Stomach (tissue), 9 donors: Measurements from ENCODE around the gene CHN2. TPM values are rescaled to one million over a fixed set of nuclear protein-coding genes. Genes with fewer than 3 reads are reported as not detected.

Experiments
- DNase-seq, 2 donors: peaks; one replicate each; pipeline versions ENCODE4 v3.0.0 to v3.0.0-alpha.2; 2013 to 2019
- H3K27ac ChIP-seq, 5 donors: fragments of 200-600 bp in 4 of 5; sonication (generic) in 4 of 5; one replicate each; pipeline ENCODE4 v1.5.1; 2013 to 2019; ENCODE audit warnings: mild to moderate bottlenecking in 1 of 5, moderate library complexity in 1 of 5
- H3K27me3 ChIP-seq, 3 donors: fragments of 200-600 bp; sonication (generic); one replicate each; pipeline ENCODE4 v1.5.1; 2017 to 2019; ENCODE audit warnings: mixed run types in 1 of 3
- H3K36me3 ChIP-seq, 4 donors: fragments of 200-600 bp; sonication (generic); 1 replicate in 3 of 4; 2 replicates in 1 of 4; pipeline ENCODE4 v1.5.1; 2016 to 2019
- H3K4me1 ChIP-seq, 4 donors: fragments of 200-600 bp; sonication (generic); one replicate each; pipeline ENCODE4 v1.5.1; 2016 to 2019
- H3K4me3 ChIP-seq, 4 donors: fragments of 200-600 bp; sonication (generic) in 3 of 4; one replicate each; pipeline ENCODE4 v1.5.1; 2016 to 2019; ENCODE audit warnings: mild to moderate bottlenecking in 1 of 4
- H3K9me3 ChIP-seq, 4 donors: fragments of 200-600 bp; sonication (generic); one replicate each; pipeline ENCODE4 v1.5.1; 2016 to 2019
- CTCF ChIP-seq, 7 experiments: fragments of 450-650 bp in 4 of 7; fragments of 200-600 bp in 3 of 7; sonication (generic) in 3 of 7; IDR thresholded peaks; one replicate each; pipeline ENCODE4 v1.5.1; 2016 to 2019; ENCODE audit warnings: antibody characterized with exemption in 7 of 7, control low read depth in 2 of 7, mild to moderate bottlenecking in 1 of 7
- EP300 ChIP-seq: sonication (generic); formaldehyde crosslinking; IDR thresholded peaks from one replicate; pipeline ENCODE4 v1.6.1; 2017; ENCODE audit warnings: antibody characterized with exemption
- POLR2A ChIP-seq, 4 donors: fragments of 450-650 bp; IDR thresholded peaks; one replicate each; pipeline ENCODE4 v1.6.1; 2016; ENCODE audit warnings: antibody characterized with exemption in 4 of 4, control low read depth in 2 of 4, mild to moderate bottlenecking in 1 of 4, moderate library complexity in 1 of 4
- POLR2AphosphoS5 ChIP-seq, 3 donors: sonication (generic); formaldehyde crosslinking; IDR thresholded peaks; one replicate each; pipeline ENCODE4 v1.6.1; 2016; ENCODE audit warnings: antibody characterized with exemption in 3 of 3
- WGBS, 5 donors: extraction: QIAGEN DNeasy Blood & Tissue Kit in 3 of 5; methylation state at CpG; one replicate each; pipeline versions ENCODE4 v1.1.5 to v1.1.7; 2013 to 2018; 5-methylcytosine and 5-hydroxymethylcytosine counted together
- intact Hi-C: fragments of 100-400 bp; cut with DNase I; formaldehyde crosslinking; loops from one replicate; pipeline ENCODE4 v1.15.1; 2023; ENCODE audit warnings: low total_unique reads
- polyA plus RNA-seq, 3 donors: library from polyadenylated mRNA; stranded (reverse); fragments of 200-250 nt; gene quantifications; one replicate each; pipeline ENCODE4 v1.2.3, GENCODE V29; 2013
- total RNA-seq, 5 donors: library from RNA; depleted of rRNA; stranded (reverse); fragments of >200 nt; gene quantifications; one replicate each; pipeline versions ENCODE4 v1.1.0 to v1.2.3, GENCODE V29; 2014 to 2016
- donor health status: healthy with polysubstance abuse.
- donor health status: Bipolar disorder and iron deficiency.
- donor health status: healthy.

CHN2 gene
- total and polyA plus RNA-seq, 8 donors: 2.4 to 47.8 (median 13.8) TPM

- no peak for DNase-seq
- H3K27ac ChIP-seq: no peak overlapping the region
Measured at GRCh38 chr7:29471444-29472138, 277.0 kb downstream of the CHN2 start.

GRCh38 chr7:29476916-29477315, 282.3 kb downstream of the CHN2 start:
- H3K27ac ChIP-seq: no peak overlapping the region
- TF ChIP-seq POLR2AphosphoS5 (IDR thresholded peaks at IDR 0.05) (no peak), CTCF (IDR thresholded peaks at IDR 0.05) (no peak), POLR2A (IDR thresholded peaks at IDR 0.05) (no peak), EP300 (no peak)
- H3K4me1 ChIP-seq: peaks cover 15 to 28% (median 24%) of the 10 kb centered on the region in 4 donors
- H3K27me3 ChIP-seq: no peaks in the 10 kb centered on the region
- DNase-seq: no peak
- no peak overlapping the region for H3K4me3 ChIP-seq
- intact Hi-C loops: no loop called here
- no peaks in the 10 kb centered on the region for H3K9me3 ChIP-seq
- WGBS, 5 donors: 51 to 82% (median 64%) methylated on average over 4 of the region's 4 CpGs
- H3K36me3 ChIP-seq: no peaks in the 10 kb centered on the region

More at GRCh38 chr7:29471444-29472138, 277.0 kb downstream of the CHN2 start:
- H3K4me1 ChIP-seq: no peaks in the 10 kb centered on the region
- H3K36me3 ChIP-seq: no peaks in the 10 kb centered on the region
- H3K4me3 ChIP-seq: no peak overlapping the region
- TF ChIP-seq EP300 (no peak), POLR2AphosphoS5 (IDR thresholded peaks at IDR 0.05) (no peak), POLR2A (IDR thresholded peaks at IDR 0.05) (no peak), CTCF (IDR thresholded peaks at IDR 0.05) (no peak)
- H3K27me3 ChIP-seq: no peaks in the 10 kb centered on the region
- 73 to 88% (median 86%) methylated on average over 13 of the region's 13 CpGs for WGBS, 5 donors
- H3K9me3 ChIP-seq: no peaks in the 10 kb centered on the region
- intact Hi-C loops: no loop called here

GRCh38 chr7:29478226-29478625, 283.7 kb downstream of the CHN2 start:
- no peak for DNase-seq
- Histone ChIP-seq H3K4me3 (no peak overlapping the region), H3K36me3 (no peaks in the 10 kb centered on the region), H3K9me3 (no peaks in the 10 kb centered on the region), H3K27ac (no peak overlapping the region), H3K27me3 (no peaks in the 10 kb centered on the region), H3K4me1 (peaks cover 15 to 29% (median 27%) of the 10 kb centered on the region in 4 donors)
- TF ChIP-seq POLR2AphosphoS5 (IDR thresholded peaks at IDR 0.05) (no peak), EP300 (no peak), CTCF (IDR thresholded peaks at IDR 0.05) (no peak), POLR2A (IDR thresholded peaks at IDR 0.05) (no peak)
- 88 to 97% (median 93%) methylated on average over 3 of the region's 3 CpGs for WGBS, 5 donors
- intact Hi-C loops: no loop called here

GRCh38 chr7:29478687-29479240, 284.2 kb downstream of the CHN2 start:
- Histone ChIP-seq H3K27ac (peak overlapping the region in 1 of 5 donors; percentile 82), H3K36me3 (no peaks in the 10 kb centered on the region), H3K4me1 (peaks cover 15 to 34% (median 27%) of the 10 kb centered on the region in 4 donors), H3K9me3 (no peaks in the 10 kb centered on the region), H3K4me3 (no peak overlapping the region), H3K27me3 (no peaks in the 10 kb centered on the region)
- no peak for TF ChIP-seq POLR2A (IDR thresholded peaks at IDR 0.05)
- TF ChIP-seq POLR2AphosphoS5 (IDR thresholded peaks at IDR 0.05): no peak
- TF ChIP-seq CTCF (IDR thresholded peaks at IDR 0.05): no peak
- TF ChIP-seq EP300: no peak
- WGBS, 5 donors: 79 to 94% (median 92%) methylated on average over 4 of the region's 4 CpGs
- intact Hi-C loops: no loop called here
- no peak for DNase-seq
